Activated T-cell treated with anti-CD3 and anti-CD28 coated beads for 1 hour (primary cell): ENCODE data around the gene MATN4.

ENCODE experiments used
- DNase-seq: peaks from one replicate; pipeline ENCODE4 v3.0.0-alpha.2; 2020; ENCODE audit warnings: low read depth

Gene MATN4

DNA sequence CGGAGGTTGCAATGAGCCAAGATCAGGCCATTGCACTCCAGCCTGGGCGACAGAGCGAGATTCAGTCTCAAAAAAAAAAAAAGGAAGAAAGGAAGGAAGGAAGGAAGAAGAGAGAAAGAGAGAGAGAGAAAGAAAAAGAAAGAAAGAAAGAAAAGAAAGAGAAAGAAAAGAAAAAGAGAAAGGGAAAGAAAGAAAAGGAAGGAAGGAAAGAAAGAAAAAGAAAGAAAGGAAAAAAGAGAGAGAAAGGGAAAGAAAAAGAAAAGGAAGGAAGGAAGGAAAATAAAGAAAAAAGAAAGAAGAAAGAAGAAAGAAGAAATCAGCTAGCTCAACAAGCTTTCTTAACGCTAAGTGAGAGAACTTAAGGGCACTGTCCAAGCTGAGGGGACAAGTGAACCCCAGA is 7.6 kb upstream of the MATN4 start:
- DNase-seq: no peak

DNA sequence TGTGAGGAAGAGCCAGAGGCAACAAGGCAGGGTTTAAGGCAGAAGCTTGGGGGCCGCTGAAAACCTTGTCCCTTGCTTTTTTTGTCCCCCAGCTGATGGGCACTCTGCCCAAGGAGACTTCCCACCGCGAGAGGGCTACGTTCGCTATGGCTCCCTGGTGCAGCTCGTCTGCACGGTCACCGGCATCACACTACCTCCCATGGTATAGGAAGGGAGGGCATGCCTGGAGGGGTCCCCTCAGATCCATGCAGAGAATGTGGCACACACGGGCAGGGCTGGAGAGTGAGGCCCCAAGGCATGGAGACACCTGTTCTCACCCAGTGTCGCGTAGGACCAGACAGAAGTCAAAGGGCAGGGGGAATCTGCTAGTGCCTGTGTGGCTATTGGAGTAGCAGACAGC is 5.8 kb upstream of the MATN4 start:
- no peak for DNase-seq

DNA sequence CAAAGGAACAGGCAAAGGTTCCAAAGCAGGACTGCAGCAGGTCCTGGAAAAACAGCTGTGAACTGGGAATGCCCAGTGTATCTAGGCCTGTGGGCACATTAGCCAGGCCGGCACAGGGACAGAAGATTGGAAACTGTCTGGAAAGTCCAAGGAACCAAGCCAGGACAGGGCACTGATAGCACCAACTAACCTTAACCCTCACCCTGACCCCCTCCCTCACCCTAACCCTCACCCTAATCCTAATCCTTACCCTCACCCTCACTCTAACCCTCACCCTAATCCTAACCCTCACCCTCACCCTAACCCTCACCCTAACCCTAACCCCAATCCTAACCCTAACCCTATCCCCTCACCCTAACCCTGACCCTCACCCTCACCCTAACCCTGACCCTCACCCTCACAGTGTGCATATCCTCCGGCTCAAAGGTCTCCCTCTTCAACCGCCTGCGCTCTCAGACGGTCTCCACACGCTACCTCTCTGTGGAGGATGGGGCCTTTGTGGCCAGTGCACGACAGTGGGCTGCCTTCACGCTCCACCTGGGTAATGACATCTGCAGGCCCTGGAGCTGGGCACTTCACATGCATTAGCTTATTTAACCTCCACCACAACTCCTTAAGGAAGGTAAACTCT is 5.1 kb upstream of the MATN4 start:
- DNase-seq: no peak

DNA sequence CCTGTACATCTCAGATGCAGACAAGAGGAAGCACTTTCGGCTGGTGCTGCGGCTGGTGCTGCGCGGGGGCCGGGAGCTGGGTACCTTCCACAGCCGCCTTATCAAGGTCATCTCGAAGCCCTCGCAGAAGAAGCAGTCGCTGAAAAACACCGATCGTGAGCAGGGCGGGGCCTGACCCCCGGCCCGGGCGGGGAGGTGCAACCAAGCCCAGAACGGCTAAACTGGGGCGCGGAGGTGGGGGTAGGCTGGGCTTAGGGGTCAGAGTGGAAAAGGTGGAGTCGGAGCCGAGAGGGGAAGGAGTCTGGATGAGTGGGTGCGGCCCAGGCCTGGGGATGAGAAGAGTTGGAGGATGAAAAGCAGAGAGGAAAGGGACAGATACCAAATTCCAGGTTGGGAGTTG is 4.1 kb upstream of the MATN4 start:
- no peak for DNase-seq

DNA sequence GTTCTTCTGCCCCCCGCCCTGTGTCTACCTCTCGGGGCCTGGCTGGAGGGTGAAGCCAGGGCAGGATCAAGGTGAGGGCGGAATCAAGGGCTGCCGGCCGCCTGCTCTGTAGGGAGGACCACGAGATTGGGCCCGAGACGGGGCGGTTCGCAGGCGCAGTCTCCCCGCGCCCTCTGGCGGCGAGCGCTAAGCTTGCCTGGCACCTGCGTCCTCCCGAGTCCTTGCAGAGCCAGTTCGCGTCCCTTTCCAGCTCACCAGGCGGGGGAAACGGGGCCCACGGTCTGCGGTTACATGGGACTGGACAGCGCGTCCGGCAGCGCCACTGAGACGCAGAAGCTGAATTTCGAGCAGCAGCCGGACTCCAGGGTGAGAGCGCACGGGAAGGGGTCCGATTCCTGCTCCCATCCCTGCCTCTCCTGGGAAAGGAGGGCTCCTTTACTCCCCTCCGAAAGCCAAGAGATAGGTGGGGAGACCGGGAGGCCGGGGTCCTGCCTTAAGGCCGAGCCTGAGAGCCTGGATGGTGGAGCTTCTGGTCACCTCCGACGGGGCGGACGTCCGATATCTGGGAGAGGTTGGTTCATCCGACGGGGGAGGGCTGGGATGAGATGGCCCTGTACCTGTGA is 3.6 kb upstream of the MATN4 start:
- peak; percentile 45 for DNase-seq

DNA sequence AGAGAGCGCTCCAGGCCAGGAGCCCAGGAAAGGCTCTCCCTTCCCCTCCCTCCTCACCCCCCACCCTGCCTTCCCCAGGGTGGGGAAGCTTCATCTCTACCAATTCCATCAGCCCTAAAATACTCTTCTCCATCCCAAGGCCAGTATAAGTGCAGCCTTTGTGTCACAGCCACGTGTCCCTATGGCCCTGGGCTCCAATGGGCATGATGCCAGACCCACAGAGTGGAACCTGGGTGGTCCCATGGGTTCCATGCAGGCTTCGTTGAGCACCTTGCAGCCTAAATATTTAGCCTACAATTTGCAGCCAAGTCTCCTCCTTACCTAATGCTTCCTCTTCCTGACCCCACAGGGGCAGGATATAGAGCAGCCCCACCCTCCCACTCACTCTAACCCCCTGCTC is 976 bp upstream of the MATN4 start:
- DNase-seq: no peak

DNA sequence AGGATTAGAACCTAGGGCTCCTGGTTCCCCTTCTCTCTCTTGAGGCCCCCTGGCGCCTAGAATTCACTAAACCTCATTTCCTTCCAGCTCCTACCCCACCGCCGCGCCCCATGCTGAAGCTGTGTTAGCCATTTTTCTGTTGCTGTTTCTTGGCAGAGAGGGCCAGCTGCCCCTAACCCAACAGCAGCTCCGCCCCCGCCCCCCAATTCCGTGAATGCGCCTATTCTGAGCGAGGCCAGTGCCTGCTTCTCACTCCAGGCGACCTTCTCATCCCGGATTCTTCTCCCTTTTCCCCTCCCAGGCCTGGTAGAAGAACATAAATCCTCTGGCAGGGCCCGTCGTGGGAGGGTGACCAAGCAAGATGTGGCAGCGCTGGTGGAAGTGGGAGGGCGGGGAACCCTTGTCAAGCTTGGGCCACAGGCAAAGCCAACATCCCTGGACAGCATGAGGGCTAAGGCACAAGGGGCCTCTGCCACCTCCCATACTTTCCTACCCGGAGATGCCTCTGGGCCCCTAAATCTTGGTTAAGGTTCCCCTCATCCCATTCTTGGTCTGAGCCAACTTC is 941 bp downstream of the MATN4 start:
- DNase-seq: no peak

DNA sequence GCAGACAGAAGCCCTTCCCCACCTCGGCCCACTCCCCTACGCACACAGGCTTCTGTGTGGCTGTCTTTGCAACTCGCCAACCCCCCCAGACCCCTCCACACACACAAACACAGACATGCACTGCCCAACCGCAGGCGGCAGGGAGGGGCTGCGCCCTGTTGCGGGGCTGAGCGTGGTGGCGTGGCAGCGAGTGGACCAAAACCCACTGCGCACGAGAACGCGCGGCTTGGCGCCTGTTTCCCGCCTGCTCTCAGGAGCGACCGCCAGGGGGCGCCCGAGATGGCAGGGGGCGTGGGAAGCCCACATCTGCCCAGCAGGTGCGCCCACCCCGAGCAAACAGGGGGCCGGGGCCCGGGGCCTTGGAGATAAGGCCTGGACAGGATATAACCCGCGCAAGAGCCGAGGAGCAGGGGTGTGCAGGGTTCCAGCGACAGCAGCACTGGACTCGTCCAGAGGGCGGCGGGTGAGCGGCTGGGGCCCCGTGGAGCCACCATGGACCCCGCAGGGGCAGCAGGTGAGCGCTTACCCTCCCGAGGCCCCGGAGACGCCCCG is 1.6 kb downstream of the MATN4 start, which contains the start of gene RBPJL:
Gene RBPJL (plus strand): TSS at position 410 of the 552 bp plus-strand sequence. CDS start 83 bp downstream, at position 493.
- peak; percentile 40 for DNase-seq

DNA sequence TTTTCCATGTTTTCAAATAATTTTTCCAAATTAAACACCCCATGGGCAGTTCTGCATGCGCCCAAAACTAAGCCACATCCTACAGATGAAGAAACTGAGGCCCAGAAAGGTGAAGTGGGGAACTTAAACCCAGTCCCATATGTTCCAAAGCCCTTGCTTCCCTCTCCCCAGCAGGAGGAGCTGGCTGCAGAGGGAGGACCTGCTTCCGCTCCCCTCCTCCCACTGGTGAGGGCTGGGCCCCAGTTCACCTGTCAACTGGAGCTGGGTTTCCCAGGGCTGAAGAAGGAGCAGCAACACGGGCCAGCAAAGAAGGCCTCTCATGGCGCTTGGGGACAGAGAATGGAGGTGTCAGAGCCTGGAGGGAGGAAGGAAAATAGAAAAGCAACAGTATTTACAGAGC is 2.8 kb downstream of the MATN4 start:
- no peak for DNase-seq

DNA sequence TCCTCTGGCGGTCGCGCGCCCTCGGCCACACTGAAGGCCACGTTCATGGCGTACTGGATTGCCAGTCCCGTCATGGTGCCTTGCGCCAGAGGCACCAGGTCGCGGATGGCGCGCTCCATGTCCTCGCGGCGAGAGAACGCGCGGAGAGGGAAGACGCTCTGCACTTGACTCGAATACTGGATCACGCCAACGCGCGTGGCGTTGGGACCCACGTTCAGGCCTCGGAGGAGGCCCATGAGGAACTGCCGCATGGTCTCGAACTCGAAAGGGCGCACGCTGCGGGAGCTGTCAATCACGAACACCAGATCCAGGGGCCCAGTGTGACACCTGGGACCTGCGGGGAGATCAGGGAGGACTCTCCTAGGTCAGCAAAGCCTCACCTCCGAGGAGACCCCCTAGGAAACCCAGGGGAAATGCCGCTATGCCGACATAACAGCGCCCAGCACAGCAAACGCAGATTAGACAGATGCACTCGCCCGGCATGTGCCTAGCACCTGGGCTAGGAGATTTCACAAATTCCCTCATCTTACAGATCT is 3.6 kb downstream of the MATN4 start:
- no peak for DNase-seq

DNA sequence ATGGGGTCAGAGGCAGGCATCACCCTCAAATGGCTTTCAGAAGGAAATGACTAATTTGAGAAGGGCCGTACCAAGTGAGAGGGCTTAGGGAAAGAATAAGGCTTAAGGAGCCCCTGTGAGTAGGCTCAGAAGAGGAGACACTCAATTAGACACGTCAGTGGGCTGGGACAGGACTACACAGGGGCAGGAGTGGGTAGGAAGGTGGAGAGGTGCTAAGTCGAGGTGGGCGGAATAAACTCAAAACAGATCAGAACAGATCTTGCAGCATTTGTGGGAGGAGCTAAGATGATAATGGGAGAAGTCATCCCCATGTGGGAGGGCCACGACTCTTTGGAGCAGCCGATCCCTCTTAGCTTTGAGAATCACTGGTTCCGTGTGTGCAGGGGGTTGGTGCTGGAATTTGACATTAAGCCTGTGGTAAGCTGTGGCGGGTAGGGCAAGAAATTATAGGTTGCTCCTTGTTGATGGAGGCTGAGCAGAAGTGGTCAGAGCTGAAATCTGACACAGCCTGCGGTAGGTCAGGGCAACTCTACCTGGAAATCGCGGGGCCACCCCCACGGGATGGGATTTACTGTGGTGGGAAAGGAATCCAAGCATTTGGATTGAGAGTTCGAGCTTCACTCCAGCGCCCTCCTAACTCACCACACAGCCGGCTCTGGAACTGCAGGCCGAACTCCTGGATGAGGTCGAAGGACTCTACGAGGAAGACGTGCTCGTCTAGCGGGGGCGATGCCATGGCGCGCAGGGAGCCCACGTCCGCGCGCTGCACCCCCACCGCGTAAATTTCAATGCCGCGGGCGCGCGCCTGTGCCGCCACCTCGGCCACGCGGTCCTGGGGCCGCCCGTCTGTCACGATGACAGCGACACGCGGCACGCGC is 4.3 kb downstream of the MATN4 start:
- DNase-seq: no peak

DNA sequence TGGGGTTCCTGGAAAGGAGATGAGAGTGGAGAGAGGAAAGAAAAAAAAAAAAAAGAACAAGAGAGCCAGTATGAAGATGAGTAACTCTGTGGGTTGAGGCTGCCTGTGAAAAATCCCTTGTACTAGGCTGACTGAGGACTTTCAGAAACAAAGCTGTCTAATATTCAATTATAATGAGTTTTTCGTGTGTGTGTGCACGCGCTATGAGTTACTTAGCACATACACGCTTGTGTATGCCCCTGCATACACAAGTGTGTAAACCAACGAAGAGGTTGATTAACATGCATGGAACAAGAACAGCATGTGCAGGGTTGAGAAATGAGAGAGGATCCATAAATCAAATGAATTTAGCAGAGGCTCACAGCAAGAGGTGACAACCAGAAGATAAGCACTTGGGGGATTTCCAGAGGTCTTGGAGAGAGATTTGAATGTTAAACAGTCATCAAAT is 6.3 kb downstream of the MATN4 start:
- no peak for DNase-seq

DNA sequence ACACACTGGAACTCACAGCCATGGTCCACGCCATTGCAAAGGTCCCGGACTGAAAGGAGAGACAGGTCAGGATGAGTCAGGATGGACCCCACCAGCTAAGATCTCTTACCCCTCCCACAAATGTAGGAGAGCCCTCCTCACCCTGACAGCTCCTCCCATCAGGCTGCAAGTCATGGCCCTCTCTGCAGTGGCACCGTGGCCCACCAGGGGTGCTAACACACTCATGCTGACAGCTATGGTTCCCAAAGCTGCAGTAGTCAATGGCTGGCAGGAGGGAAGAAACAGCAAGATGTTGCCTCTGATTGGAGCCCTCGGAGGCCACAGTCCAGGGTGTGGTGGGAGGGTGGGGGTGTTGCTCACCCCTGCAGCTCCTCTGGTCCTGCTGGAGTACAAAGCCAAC is 7.1 kb downstream of the MATN4 start:
- DNase-seq: no peak

DNA sequence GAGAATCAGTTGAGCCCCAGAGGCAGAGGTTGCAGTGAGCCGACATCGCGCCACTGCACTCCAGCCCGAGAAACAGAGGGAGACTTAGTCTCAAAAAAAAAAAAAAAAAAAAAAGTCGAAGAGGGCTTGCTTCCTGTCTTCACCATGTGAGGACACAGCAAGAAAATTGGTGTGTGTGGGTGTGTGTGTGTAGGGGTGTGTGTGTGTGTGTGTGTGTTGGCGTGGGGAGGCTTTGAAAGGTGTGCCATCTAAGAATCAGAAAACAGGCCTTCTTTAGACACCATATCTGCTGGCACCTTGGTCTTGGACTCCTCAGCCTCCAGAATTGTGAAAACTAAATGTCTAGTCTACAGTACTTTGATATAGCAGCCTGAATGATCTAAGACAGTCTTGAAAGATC is 8.3 kb downstream of the MATN4 start:
- DNase-seq: no peak

DNA sequence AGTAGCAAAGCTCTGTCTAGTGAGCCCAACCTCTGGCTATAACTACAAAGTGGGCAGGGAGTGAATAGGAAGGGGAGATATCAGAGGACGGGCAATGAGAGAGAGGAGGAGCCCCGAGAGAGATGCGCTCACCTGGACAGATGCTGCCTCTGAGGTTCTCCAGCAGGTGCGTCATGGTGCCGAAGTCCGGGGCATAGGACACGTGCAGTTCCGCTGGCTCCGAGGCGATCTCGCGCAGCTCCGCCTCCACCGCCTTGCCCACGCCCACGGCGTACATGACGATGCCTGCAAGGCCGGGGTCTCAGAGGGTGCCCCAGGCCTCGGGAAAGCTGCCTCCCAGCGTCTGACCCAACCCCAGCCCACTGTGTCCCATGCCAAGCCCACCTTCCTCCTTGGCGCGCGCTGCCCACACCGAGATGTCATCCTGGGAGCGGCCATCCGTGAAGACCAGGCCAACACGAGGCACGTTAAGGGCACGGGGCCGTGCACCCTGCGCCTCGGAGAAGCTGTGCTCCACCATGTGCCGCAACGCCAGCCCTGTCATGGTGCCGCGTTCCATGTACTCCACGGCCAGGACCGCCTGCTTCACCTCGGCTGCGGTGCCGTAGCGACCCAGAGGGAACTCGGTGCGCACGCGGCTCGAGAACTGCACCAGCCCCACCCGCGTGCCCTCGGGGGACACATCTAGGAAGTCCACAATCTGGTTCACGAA is 10.2 kb downstream of the MATN4 start:
- no peak for DNase-seq

DNA sequence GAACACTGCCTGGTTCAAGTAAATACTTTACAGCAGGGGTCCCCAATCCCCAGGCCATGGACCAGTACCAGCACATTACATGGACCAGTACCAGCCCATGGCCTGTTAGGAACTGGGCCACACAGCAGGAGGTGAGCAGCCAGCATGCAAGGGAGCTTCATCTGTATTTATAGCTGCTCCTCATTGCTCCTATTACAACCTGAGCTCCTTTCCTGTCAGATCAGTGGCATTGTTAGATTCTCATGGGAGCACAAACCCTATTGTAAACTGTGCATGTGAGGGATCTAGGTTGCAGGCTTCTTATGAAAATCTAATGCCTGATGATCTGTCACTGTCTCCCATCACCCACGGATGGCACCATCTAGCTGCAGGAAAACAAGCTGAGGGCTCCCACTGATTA is 13.4 kb downstream of the MATN4 start:
- no peak for DNase-seq

DNA sequence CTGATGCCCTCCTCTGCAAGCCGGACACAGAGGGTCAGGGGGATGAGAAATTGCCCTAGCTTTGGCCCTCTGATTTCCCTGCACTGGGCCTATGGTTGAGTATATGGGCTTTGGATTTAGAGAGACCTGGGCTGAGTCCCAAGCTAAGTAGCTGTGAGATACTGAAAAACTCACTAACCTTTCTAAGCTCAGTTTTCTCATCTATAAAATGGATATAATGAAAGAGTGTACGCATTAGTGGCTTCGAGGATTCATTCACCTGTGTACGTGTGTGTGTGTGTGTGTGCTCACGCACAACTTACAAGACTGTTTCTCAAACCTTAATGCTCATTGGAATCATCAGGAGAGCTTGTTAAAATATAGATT is 14.1 kb downstream of the MATN4 start:
- no peak for DNase-seq

DNA sequence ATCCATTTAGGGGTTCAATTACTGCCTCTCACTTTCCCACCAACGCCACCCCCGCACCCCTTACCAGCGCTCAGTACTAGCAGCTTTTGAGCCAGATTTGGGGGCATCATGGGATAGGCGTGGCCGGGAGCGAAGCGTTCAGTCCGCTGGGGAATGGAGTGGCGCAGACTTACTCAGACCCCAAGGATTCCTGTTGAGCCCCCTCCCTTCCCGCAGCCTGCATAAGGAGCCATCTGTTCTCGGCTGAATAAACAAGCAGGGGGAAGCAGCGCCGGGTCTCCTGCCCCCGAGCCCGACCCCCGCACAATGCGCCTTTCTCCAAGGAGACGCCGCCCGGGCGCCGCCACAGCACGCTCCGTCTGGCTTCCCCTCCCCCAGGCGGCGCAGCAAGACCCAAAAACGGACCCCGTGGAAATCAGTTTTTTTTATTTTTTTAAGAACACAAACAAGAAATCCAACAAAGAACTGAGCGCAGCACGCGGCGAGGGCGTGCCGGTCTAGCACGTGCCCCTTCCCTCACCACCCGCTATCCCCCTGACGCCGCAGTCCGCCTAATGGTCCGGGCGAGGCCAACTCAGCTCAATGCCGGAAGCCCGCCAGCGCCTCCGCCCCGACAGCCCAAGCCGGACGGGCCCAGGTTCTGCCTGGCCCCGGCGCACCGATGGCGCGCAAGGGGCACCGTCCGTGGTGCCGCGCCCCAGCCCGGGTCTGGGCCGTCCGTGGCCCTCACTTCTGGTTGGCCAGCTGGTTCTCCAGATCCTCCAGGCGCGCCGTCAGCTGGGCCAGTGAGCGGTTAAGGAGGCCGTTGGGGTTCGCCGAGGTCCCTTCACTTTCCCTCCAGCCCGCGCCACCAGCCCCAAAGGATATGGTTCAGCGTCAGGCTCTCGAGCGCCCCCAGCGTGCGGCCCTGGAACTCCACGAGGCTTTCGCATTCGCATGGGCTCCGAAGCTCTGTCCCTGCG is 14.8 kb downstream of the MATN4 start:
- peak; percentile 75 for DNase-seq

DNA sequence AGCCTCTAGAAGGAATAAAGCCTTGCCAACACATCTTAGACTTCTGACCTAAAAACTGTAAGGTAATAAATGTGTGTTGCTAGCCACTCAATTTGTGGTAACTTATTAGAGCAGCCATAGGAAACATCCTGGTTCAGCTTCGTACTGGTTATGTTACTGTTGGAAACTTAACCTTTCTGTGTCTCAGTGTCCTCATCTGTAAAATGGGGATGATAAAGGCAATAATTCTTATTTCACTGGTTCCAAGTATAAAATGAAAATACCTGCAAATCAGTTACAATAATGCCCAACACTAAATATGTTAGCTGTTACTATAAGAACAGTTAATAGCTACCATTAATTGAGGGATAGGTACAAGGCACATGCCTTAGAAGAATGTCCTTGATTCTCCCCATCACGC is 15.8 kb downstream of the MATN4 start:
- DNase-seq: no peak

DNA sequence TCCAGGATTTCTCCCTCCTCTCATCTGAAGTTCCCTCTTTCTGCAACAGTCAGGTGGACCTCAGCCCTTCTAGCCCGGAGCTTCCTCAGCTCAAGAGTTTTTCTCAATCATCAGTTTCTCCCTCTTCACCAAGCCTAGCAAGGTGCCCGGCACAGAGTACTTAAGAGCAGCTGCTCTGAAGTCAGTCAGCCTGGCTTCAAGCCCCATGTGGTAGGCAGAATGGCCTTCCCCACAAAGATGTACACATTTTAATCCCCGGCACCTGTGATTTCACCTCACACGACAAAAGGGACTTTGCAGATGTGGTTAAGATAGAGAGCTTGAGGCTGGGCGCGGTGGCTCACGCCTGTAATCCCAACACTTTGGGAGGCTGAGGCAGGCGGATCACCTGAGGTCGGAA is 16.6 kb downstream of the MATN4 start:
- DNase-seq: no peak
